GM12878 (cell line): ENCODE measurements around the gene VTI1A.
"Not testable (repeated sequence)": the region's sequence is repeated elsewhere in the genome, so short reads cannot be mapped to it uniquely, and the experiment has no call there.

Source experiments
- ASH2L ChIP-seq: fragments of 300-600, 200-600 bp; sonication (generic); IDR thresholded peaks from 2 replicates; pipeline ENCODE4 v1.6.1; 2017; ENCODE audit warnings: low read depth, mild to moderate bottlenecking, borderline replicate concordance
- CBFB ChIP-seq: IDR thresholded peaks from 2 replicates; pipeline ENCODE4 v1.6.1; 2016; ENCODE audit warnings: antibody characterized with exemption, low read depth
- CTCF ChIP-seq, 3 experiments: IDR thresholded peaks in 2 of 3; conservative IDR thresholded peaks in 1 of 3; 2 replicates each; pipeline ENCODE4 v1.5.1; 2011; ENCODE audit warnings: low read depth in 3 of 3, low read length in 3 of 3, mild to moderate bottlenecking in 3 of 3, control low read depth in 2 of 3, moderate library complexity in 2 of 3, inconsistent platforms in 1 of 3, mixed read lengths in 1 of 3; ENCODE audit not compliant: control insufficient read depth in 2 of 3, insufficient read depth in 1 of 3; ENCODE audit errors: extremely low read depth in 1 of 3
- EP300 ChIP-seq, 2 experiments: fragments of 150-350 bp in 1 of 2; IDR thresholded peaks; 2 replicates each; pipeline ENCODE4 v1.6.1; 2011 to 2012; ENCODE audit warnings: low read depth in 2 of 2, low read length in 2 of 2, borderline replicate concordance in 1 of 2, improper control_type of control experiment in 1 of 2, inconsistent platforms in 1 of 2; ENCODE audit not compliant: control insufficient read depth in 1 of 2
- EZH2 ChIP-seq: IDR thresholded peaks from 2 replicates; pipeline ENCODE4 v1.6.1; 2012; ENCODE audit warnings: low read depth, mild to moderate bottlenecking, control low read depth, inconsistent platforms, low read length, borderline replicate concordance; ENCODE audit not compliant: control insufficient read depth
- FOXM1 ChIP-seq: IDR thresholded peaks from 2 replicates; pipeline ENCODE4 v1.6.1; 2012; ENCODE audit warnings: low read depth, mild to moderate bottlenecking, inconsistent platforms, low read length, moderate library complexity
- NBN ChIP-seq: fragments of 450-650 bp; IDR thresholded peaks from 2 replicates; pipeline ENCODE4 v1.6.1; 2016
- PBX3 ChIP-seq: IDR thresholded peaks from 2 replicates; pipeline ENCODE4 v1.6.1; 2011; ENCODE audit warnings: mild to moderate bottlenecking, low read depth, low read length, moderate library complexity; ENCODE audit not compliant: insufficient replicate concordance
- POLR2A ChIP-seq: IDR thresholded peaks from 2 replicates; pipeline ENCODE4 v1.6.1; 2011; ENCODE audit warnings: low read depth, mild to moderate bottlenecking, low read length
- POLR2AphosphoS5 ChIP-seq: IDR thresholded peaks from 2 replicates; pipeline ENCODE4 v1.6.1; 2011; ENCODE audit warnings: mild to moderate bottlenecking, low read length, inconsistent platforms
- REST ChIP-seq: IDR thresholded peaks from 2 replicates; pipeline ENCODE4 v1.6.1; 2012; ENCODE audit warnings: mild to moderate bottlenecking, low read depth, low read length
- SRF ChIP-seq, 2 experiments: IDR thresholded peaks; 2 replicates each; pipeline ENCODE4 v1.6.1; 2011; ENCODE audit warnings: low read depth in 2 of 2, low read length in 2 of 2, mild to moderate bottlenecking in 1 of 2, moderate library complexity in 1 of 2
- TF ChIP-seq, protein P1 (sequence below): IDR thresholded peaks from 2 replicates; pipeline ENCODE4 v1.6.1; 2012; ENCODE audit warnings: low read depth, low read length, improper control_type of control experiment
- TF ChIP-seq, protein P2 (sequence below): fragments of 450-650 bp; IDR thresholded peaks from 2 replicates; pipeline ENCODE4 v1.6.1; 2017; ENCODE audit warnings: mild to moderate bottlenecking

- not testable (repeated sequence) for TF ChIP-seq ASH2L; CTCF (IDR thresholded peaks at IDR 0.05 in 2 of 3, conservative IDR thresholded peaks at IDR 0.05 in 1 of 3; ENCODE audit: control insufficient read depth in 2 of 3, extremely low read depth in 1 of 3, insufficient read depth in 1 of 3, low read depth in 3 of 3, low read length in 3 of 3); POLR2A; SRF (IDR thresholded peaks at IDR 0.05; ENCODE audit: low read depth in 2 of 2, low read length in 2 of 2); EP300 (IDR thresholded peaks at IDR 0.05; ENCODE audit: borderline replicate concordance in 1 of 2, control insufficient read depth in 1 of 2, low read depth in 2 of 2, low read length in 2 of 2); CBFB; PBX3; POLR2AphosphoS5; NBN; REST; FOXM1; EZH2
- TF ChIP-seq, protein P1, sequence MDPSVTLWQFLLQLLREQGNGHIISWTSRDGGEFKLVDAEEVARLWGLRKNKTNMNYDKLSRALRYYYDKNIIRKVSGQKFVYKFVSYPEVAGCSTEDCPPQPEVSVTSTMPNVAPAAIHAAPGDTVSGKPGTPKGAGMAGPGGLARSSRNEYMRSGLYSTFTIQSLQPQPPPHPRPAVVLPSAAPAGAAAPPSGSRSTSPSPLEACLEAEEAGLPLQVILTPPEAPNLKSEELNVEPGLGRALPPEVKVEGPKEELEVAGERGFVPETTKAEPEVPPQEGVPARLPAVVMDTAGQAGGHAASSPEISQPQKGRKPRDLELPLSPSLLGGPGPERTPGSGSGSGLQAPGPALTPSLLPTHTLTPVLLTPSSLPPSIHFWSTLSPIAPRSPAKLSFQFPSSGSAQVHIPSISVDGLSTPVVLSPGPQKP: not testable (repeated sequence)
- TF ChIP-seq, protein P2, sequence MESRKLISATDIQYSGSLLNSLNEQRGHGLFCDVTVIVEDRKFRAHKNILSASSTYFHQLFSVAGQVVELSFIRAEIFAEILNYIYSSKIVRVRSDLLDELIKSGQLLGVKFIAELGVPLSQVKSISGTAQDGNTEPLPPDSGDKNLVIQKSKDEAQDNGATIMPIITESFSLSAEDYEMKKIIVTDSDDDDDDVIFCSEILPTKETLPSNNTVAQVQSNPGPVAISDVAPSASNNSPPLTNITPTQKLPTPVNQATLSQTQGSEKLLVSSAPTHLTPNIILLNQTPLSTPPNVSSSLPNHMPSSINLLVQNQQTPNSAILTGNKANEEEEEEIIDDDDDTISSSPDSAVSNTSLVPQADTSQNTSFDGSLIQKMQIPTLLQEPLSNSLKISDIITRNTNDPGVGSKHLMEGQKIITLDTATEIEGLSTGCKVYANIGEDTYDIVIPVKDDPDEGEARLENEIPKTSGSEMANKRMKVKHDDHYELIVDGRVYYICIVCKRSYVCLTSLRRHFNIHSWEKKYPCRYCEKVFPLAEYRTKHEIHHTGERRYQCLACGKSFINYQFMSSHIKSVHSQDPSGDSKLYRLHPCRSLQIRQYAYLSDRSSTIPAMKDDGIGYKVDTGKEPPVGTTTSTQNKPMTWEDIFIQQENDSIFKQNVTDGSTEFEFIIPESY: not testable (repeated sequence)
Measured at GRCh38 chr10:112464074-112464473, 17.1 kb downstream of the VTI1A start.
